HepG2 (cell line): ENCODE measurements around the gene FIBIN. TPM values are rescaled to one million over a fixed set of nuclear protein-coding genes. Genes with fewer than 3 reads are reported as not detected.

Source experiments
- ATAC-seq: fragments of 200-7000 bp; cut with Tn5 transposase; 3 replicates; pipeline ENCODE4 v1.9.1; 2020; ENCODE audit warnings: mild to moderate bottlenecking, moderate library complexity
- BruUV-seq: library from RNA; stranded (reverse); fragments of 400-500 nt; replicated peaks from 2 replicates; lab custom pipeline; 2021; lab: Mats Ljungman, UMichigan
- CTCF ChIA-PET: fragments of 300-600 bp; formaldehyde crosslinking; extraction: SDS; loops from one replicate; lab custom pipeline; 2021; ENCODE audit warnings: low total read pairs, inconsistent platforms, low intra/inter-chr PET ratio; lab: Yijun Ruan, JAX
- POLR2A ChIA-PET: fragments of 350-600 bp; sonication (Branson Sonifier 250); formaldehyde crosslinking; loops from one replicate; lab custom pipeline; 2020; ENCODE audit warnings: antibody characterized with exemption, inconsistent platforms; lab: Yijun Ruan, JAX
- DNase-seq: peaks from one replicate; pipeline ENCODE4 v3.0.0-alpha.2; 2015; ENCODE audit warnings: low spot score
- FAIRE-seq: peaks from 3 replicates; lab custom pipeline; 2011; peaks lifted over from hg19 to GRCh38; lab: Jason Lieb, UNC
- H2AFZ ChIP-seq: one replicate; pipeline ENCODE4 v1.6.1; 2011; ENCODE audit warnings: low read length, inconsistent platforms
- H3K27ac ChIP-seq: fragments of 300-600 bp; 3 replicates; pipeline ENCODE4 v1.8.0; 2011; ENCODE audit warnings: mixed run types, mild to moderate bottlenecking, mixed read lengths, low read length, inconsistent platforms; ENCODE audit not compliant: insufficient read depth; ENCODE audit errors: extremely low read length
- H3K27me3 ChIP-seq, 2 experiments: fragments of 200-600 bp in 1 of 2; 2 replicates in 1 of 2; 3 replicates in 1 of 2; pipeline versions ENCODE4 v1.6.0 to v1.8.0; 2011; ENCODE audit warnings: low read length in 2 of 2, mild to moderate bottlenecking in 2 of 2, moderate library complexity in 2 of 2, inconsistent platforms in 1 of 2; ENCODE audit not compliant: insufficient read depth in 2 of 2, control insufficient read depth in 1 of 2
- H3K36me3 ChIP-seq, 2 experiments: fragments of 200-600 bp in 1 of 2; replicated peaks in 1 of 2; 2 replicates in 1 of 2; 3 replicates in 1 of 2; pipeline versions ENCODE4 v1.5.1 to v1.8.0; 2011; ENCODE audit warnings: low read length in 2 of 2, inconsistent platforms in 1 of 2; ENCODE audit not compliant: insufficient read depth in 2 of 2, control insufficient read depth in 1 of 2
- H3K4me1 ChIP-seq: 2 replicates; pipeline ENCODE4 v1.5.1; 2012; ENCODE audit warnings: low read length, inconsistent platforms; ENCODE audit not compliant: insufficient read depth
- H3K4me2 ChIP-seq: 2 replicates; pipeline ENCODE4 v1.6.0; 2011; ENCODE audit warnings: low read depth, low read length, inconsistent platforms
- H3K4me3 ChIP-seq, 3 experiments: fragments of 200-600 bp in 1 of 3; sonication (generic), shearing (Covaris generic) in 1 of 3; replicated peaks in 1 of 3; 2 replicates each; pipeline ENCODE4 v1.5.1; 2011 to 2016; ENCODE audit warnings: low read length in 3 of 3, inconsistent platforms in 2 of 3, low read depth in 2 of 3, mild to moderate bottlenecking in 2 of 3, control low read depth in 1 of 3, mixed read lengths in 1 of 3; ENCODE audit not compliant: insufficient read depth in 1 of 3
- H3K79me2 ChIP-seq: one replicate; pipeline ENCODE4 v1.6.1; 2011; ENCODE audit warnings: low read length, inconsistent platforms; ENCODE audit not compliant: insufficient read depth
- H3K9ac ChIP-seq: 2 replicates; pipeline ENCODE4 v1.6.0; 2011; ENCODE audit warnings: mild to moderate bottlenecking, low read depth, low read length, inconsistent platforms; ENCODE audit not compliant: insufficient read depth
- H3K9me3 ChIP-seq: 2 replicates; pipeline ENCODE4 v1.5.1; 2012; ENCODE audit warnings: mild to moderate bottlenecking, low read length
- H4K20me1 ChIP-seq: 2 replicates; pipeline ENCODE4 v1.6.0; 2011; ENCODE audit warnings: inconsistent platforms, mild to moderate bottlenecking, low read length, moderate library complexity; ENCODE audit not compliant: insufficient read depth
- DNMT1 ChIP-seq: sonication (generic); formaldehyde crosslinking; IDR thresholded peaks from 2 replicates; pipeline ENCODE4 v1.5.1; 2020; ENCODE audit warnings: mild to moderate bottlenecking, missing genetic modification reagents
- GABPB1 ChIP-seq: IDR thresholded peaks from 2 replicates; pipeline ENCODE4 v1.6.1; 2016; ENCODE audit warnings: mild to moderate bottlenecking, missing genetic modification reagents, moderate library complexity, missing compliant biosample characterization
- GPN1 ChIP-seq: sonication (generic); formaldehyde crosslinking; IDR thresholded peaks from 2 replicates; pipeline ENCODE4 v1.5.1; 2020; ENCODE audit warnings: missing genetic modification reagents, borderline replicate concordance
- MYC ChIP-seq: sonication (generic); formaldehyde crosslinking; IDR thresholded peaks from 2 replicates; pipeline ENCODE4 v1.9.0; 2021; ENCODE audit warnings: missing genetic modification reagents, borderline replicate concordance
- RCOR2 ChIP-seq: IDR thresholded peaks from 2 replicates; pipeline ENCODE4 v1.6.1; 2016; ENCODE audit warnings: missing biosample characterization, missing genetic modification reagents
- SOX6 ChIP-seq, 2 experiments: fragments of 450-650 bp in 1 of 2; sonication (generic) in 1 of 2; formaldehyde crosslinking in 1 of 2; IDR thresholded peaks; 2 replicates each; pipeline versions ENCODE4 v1.4.0 to v1.6.1; 2017 to 2020; ENCODE audit warnings: antibody characterized with exemption in 1 of 2, mild to moderate bottlenecking in 1 of 2, missing genetic modification reagents in 1 of 2
- THYN1 ChIP-seq: sonication (generic); formaldehyde crosslinking; IDR thresholded peaks from 2 replicates; pipeline ENCODE4 v1.8.1; 2023; ENCODE audit warnings: low read depth, mild to moderate bottlenecking, moderate library complexity, missing genetic modification reagents, borderline replicate concordance
- ZNF263 ChIP-seq: sonication (generic); formaldehyde crosslinking; IDR thresholded peaks from 2 replicates; pipeline ENCODE4 v1.4.0; 2020; ENCODE audit warnings: missing genetic modification reagents
- ZNF292 ChIP-seq: sonication (generic); formaldehyde crosslinking; IDR thresholded peaks from 2 replicates; pipeline ENCODE4 v1.8.1; 2022; ENCODE audit warnings: mild to moderate bottlenecking, low read depth, missing genetic modification reagents, borderline replicate concordance
- ZNF331 ChIP-seq: sonication (generic); formaldehyde crosslinking; IDR thresholded peaks from 2 replicates; pipeline ENCODE4 v1.4.0; 2020; ENCODE audit warnings: missing genetic modification reagents
- ZNF343 ChIP-seq: sonication (generic); formaldehyde crosslinking; IDR thresholded peaks from 2 replicates; pipeline ENCODE4 v1.4.0; 2020; ENCODE audit warnings: mild to moderate bottlenecking, missing genetic modification reagents
- ZNF605 ChIP-seq: sonication (generic); formaldehyde crosslinking; IDR thresholded peaks from 2 replicates; pipeline ENCODE4 v1.8.0; 2022; ENCODE audit warnings: mild to moderate bottlenecking, missing genetic modification reagents
- WGBS: methylation state at CpG from one replicate; pipeline ENCODE4 v1.1.6; 2017; ENCODE audit warnings: low lambda C conversion rate; 5-methylcytosine and 5-hydroxymethylcytosine counted together
- in situ Hi-C: cut with HindIII; loops from 2 replicates; pipeline ENCODE4 v1.10.0; 2017; ENCODE audit warnings: low pct_unique_long_range_greater_than_20kb; ENCODE audit not compliant: extremely low pct_ligation_motif_present
- intact Hi-C: fragments of 100-400 bp; cut with micrococcal nuclease; formaldehyde crosslinking; loops from one replicate; pipeline ENCODE4 v1.10.0; 2022; ENCODE audit not compliant: unreplicated experiment
- polyA plus RNA-seq, 8 experiments: library from polyadenylated mRNA; depleted of rRNA in 3 of 8; stranded (reverse) in 7 of 8; unstranded in 1 of 8; fragments of >200 nt; fragmentation: Illumina TruSeq in 4 of 8; extraction: Trizol in 4 of 8; gene quantifications; 2 replicates each; pipeline versions ENCODE4 v1.2.1 to v1.2.3, GENCODE V29; 2011 to 2016; ENCODE audit warnings: low read depth in 4 of 8, missing spikeins in 1 of 8, mixed read lengths in 1 of 8; ENCODE audit not compliant: insufficient read depth in 1 of 8
- total RNA-seq, 5 experiments: library from RNA; depleted of rRNA; stranded (reverse); fragments of >200 nt; fragmentation: Illumina TruSeq; extraction: Trizol; gene quantifications; 2 replicates each; pipeline ENCODE4 v1.2.3, GENCODE V29; 2016; ENCODE audit warnings: low read depth in 1 of 5
- TF ChIP-seq, protein P1 (sequence below): sonication (generic); formaldehyde crosslinking; IDR thresholded peaks from 2 replicates; pipeline ENCODE4 v1.5.1; 2020; ENCODE audit warnings: mild to moderate bottlenecking, missing genetic modification reagents
- TF ChIP-seq, protein P2 (sequence below): sonication (generic); formaldehyde crosslinking; IDR thresholded peaks from 2 replicates; pipeline ENCODE4 v1.5.1; 2020; ENCODE audit warnings: mild to moderate bottlenecking, missing genetic modification reagents, moderate library complexity

The FIBIN gene
- total and polyA plus RNA-seq, 2 of the 13 experiments (the other 11 are each of a cell fraction or from before 2014, with no cell fraction given), result not detected

DNA sequence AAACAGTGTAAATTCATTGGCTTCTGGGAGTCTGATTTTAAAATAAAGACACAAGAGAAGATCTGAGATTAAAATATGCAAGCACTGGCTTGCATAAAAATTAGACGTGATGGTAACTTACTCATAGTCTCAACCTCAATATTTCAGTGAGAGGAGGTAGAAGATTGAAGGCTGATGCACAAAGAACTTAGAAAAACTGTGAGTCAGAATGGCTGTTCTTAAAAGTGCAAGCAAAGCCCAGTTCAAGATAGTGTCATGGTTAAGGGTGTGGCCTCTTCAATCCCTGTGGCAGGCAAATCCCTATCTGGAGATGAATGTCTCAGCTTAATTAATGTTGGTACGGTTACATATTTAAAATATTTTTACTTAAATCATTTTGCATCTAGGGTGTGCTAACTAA, 33.6 kb upstream of the FIBIN start (continued):
- TF ChIP-seq, protein P1, sequence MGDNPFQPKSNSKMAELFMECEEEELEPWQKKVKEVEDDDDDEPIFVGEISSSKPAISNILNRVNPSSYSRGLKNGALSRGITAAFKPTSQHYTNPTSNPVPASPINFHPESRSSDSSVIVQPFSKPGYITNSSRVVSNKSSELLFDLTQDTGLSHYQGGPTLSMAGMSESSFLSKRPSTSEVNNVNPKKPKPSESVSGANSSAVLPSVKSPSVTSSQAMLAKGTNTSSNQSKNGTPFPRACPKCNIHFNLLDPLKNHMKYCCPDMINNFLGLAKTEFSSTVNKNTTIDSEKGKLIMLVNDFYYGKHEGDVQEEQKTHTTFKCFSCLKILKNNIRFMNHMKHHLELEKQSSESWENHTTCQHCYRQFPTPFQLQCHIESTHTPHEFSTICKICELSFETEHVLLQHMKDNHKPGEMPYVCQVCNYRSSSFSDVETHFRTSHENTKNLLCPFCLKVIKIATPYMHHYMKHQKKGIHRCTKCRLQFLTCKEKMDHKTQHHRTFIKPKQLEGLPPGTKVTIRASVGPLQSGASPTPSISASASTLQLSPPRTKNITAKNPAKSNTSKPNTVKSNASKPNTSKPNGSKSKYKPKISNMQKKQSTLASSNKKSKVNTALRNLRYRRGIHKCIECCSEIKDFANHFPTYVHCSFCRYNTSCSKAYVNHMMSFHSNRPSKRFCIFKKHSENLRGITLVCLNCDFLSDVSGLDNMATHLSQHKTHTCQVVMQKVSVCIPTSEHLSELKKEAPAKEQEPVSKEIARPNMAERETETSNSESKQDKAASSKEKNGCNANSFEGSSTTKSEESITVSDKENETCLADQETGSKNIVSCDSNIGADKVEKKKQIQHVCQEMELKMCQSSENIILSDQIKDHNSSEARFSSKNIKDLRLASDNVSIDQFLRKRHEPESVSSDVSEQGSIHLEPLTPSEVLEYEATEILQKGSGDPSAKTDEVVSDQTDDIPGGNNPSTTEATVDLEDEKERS (CRISPR knock-in tag), result no peak
- TF ChIP-seq RCOR2 (CRISPR knock-in tag), result no peak
- no peak for TF ChIP-seq ZNF263
- TF ChIP-seq ZNF292 (CRISPR knock-in tag), result no peak
- no peak for TF ChIP-seq ZNF331 (CRISPR knock-in tag)
- TF ChIP-seq, protein P2, sequence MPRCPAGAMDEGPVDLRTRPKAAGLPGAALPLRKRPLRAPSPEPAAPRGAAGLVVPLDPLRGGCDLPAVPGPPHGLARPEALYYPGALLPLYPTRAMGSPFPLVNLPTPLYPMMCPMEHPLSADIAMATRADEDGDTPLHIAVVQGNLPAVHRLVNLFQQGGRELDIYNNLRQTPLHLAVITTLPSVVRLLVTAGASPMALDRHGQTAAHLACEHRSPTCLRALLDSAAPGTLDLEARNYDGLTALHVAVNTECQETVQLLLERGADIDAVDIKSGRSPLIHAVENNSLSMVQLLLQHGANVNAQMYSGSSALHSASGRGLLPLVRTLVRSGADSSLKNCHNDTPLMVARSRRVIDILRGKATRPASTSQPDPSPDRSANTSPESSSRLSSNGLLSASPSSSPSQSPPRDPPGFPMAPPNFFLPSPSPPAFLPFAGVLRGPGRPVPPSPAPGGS (CRISPR knock-in tag), result no peak

DNA sequence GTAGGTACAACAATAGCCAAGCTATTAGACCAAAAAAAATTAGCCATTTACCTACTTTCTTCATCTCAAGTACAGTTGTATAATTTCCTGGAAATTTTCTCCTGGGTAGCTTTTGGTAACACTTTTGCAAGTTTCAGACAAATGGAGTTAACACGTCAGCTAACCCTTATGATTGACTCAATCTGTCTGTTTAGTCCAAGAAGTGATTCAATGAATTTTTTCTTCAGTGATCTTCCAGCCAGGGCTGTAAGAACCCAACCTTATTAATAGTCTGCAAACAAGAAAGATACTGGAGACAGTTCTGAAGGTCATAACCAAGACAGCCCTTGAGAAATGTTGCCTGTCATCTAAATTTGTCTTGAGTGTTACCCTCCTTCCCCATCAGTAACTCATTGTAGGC, 30.1 kb upstream of the FIBIN start:
- H3K27me3 ChIP-seq, result no peaks in the 10 kb centered on the region
- CTCF ChIA-PET, result no interaction called here
- H3K9me3 ChIP-seq, result no peaks in the 10 kb centered on the region
- ATAC-seq (no peak), FAIRE-seq (no peak), DNase-seq (no peak)
- no peak overlapping the region for H3K4me3 ChIP-seq
- H3K36me3 ChIP-seq, result no peaks in the 10 kb centered on the region
- H3K27ac ChIP-seq, result no peak overlapping the region
- intact Hi-C loops, result no loop called here
- TF ChIP-seq GPN1 (CRISPR knock-in tag) (no peak), THYN1 (CRISPR knock-in tag) (no peak), MYC (no peak), ZNF343 (CRISPR knock-in tag) (no peak), ZNF605 (no peak), SOX6 (IDR thresholded peaks at IDR 0.05) (no peak), SOX6 (CRISPR knock-in tag; IDR thresholded peaks at IDR 0.05) (no peak), GABPB1 (CRISPR knock-in tag) (no peak), DNMT1 (CRISPR knock-in tag) (no peak)
- no peaks in the 10 kb centered on the region for H4K20me1 ChIP-seq
- in situ Hi-C loops, result no loop called here
- WGBS, result 36% methylated on average over 1 of the region's 1 CpG
- H3K79me2 ChIP-seq, result no peaks in the 10 kb centered on the region
- H3K9ac ChIP-seq, result no peak overlapping the region
- no peak overlapping the region for H2AFZ ChIP-seq
- POLR2A ChIA-PET, result no interaction called here
- BruUV-seq, result no TSS peak
- H3K4me2 ChIP-seq, result no peak overlapping the region
- no peaks in the 10 kb centered on the region for H3K4me1 ChIP-seq
